ENCODE measurements around the gene MYT1.

The MYT1 gene

GRCh38 chr20:64256282-64256935 lies 92.2 kb downstream of the MYT1 start:
- Histone ChIP-seq H3K9ac (ENCODE audit: low read length) (peak overlapping the region; percentile 71; the same call in 1 of the 2 replicates), H3K4me1 (ENCODE audit: low read length) (peaks cover 5% of the 10 kb centered on the region), H3K4me3 (ENCODE audit: low read length) (peak overlapping the region; percentile 88), H4K20me1 (ENCODE audit: insufficient read depth, low read length) (no peaks in the 10 kb centered on the region), H3K9me2 (replicated peaks; ENCODE audit: insufficient read depth, low read length) (no peaks in the 10 kb centered on the region), H2AFZ (ENCODE audit: low read length) (peak overlapping the region; percentile 92), H3K9me3 (replicated peaks; ENCODE audit: insufficient read depth, low read length) (no peaks in the 10 kb centered on the region), H3K36me3 (replicated peaks; ENCODE audit: insufficient read depth, low read length) (no peaks in the 10 kb centered on the region), H3K79me2 (ENCODE audit: low read length) (peaks cover 32% of the 10 kb centered on the region), H3K27me3 (replicated peaks; ENCODE audit: insufficient read depth, low read length) (peaks cover 5% of the 10 kb centered on the region), H3F3A (ENCODE audit: insufficient read depth, low read length) (no peaks in the 10 kb centered on the region), H3K27ac (ENCODE audit: low read length) (no peak overlapping the region; the same call in 1 of the 2 replicates), H3K4me2 (ENCODE audit: low read depth, low read length) (peak overlapping the region; percentile 64)
- DNase-seq = no peak
- no peak for TF ChIP-seq CTCF (IDR thresholded peaks at IDR 0.05; ENCODE audit: low read length)
- TF ChIP-seq EZH2 (optimal IDR thresholded peaks at IDR 0.05; ENCODE audit: low read depth, low read length) = no peak
- no peak for TF ChIP-seq EZH2phosphoT487 (IDR thresholded peaks at IDR 0.05; ENCODE audit: low read length)

- no peaks in the 10 kb centered on the region for H3K36me3 ChIP-seq (replicated peaks; ENCODE audit: insufficient read depth, low read length)
- H3K9ac ChIP-seq (ENCODE audit: low read length) = no peak overlapping the region
- no peak overlapping the region for H3K27ac ChIP-seq (ENCODE audit: low read length)
- peaks cover 5% of the 10 kb centered on the region for H3K4me1 ChIP-seq (ENCODE audit: low read length)
- H3K9me3 ChIP-seq (replicated peaks; ENCODE audit: insufficient read depth, low read length) = no peaks in the 10 kb centered on the region
- no peak overlapping the region for H3K4me3 ChIP-seq (ENCODE audit: low read length)
- H3F3A ChIP-seq (ENCODE audit: insufficient read depth, low read length) = no peaks in the 10 kb centered on the region
- DNase-seq = no peak
- H3K9me2 ChIP-seq (replicated peaks; ENCODE audit: insufficient read depth, low read length) = no peaks in the 10 kb centered on the region
- H3K27me3 ChIP-seq (replicated peaks; ENCODE audit: insufficient read depth, low read length) = no peaks in the 10 kb centered on the region
- H3K79me2 ChIP-seq (ENCODE audit: low read length) = peaks cover 32% of the 10 kb centered on the region
- peak overlapping the region; percentile 64; the same call in 1 of the 2 replicates for H3K4me2 ChIP-seq (ENCODE audit: low read depth, low read length)
- no peaks in the 10 kb centered on the region for H4K20me1 ChIP-seq (ENCODE audit: insufficient read depth, low read length)
- TF ChIP-seq EZH2 (optimal IDR thresholded peaks at IDR 0.05; ENCODE audit: low read depth, low read length) (no peak), EZH2phosphoT487 (IDR thresholded peaks at IDR 0.05; ENCODE audit: low read length) (no peak), CTCF (IDR thresholded peaks at IDR 0.05; ENCODE audit: low read length) (no peak)
- H2AFZ ChIP-seq (ENCODE audit: low read length) = no peak overlapping the region
Observed at GRCh38 chr20:64257107-64257757, 93.0 kb downstream of the MYT1 start.

- Histone ChIP-seq H4K20me1 (ENCODE audit: insufficient read depth, low read length) (no peaks in the 10 kb centered on the region), H3K79me2 (ENCODE audit: low read length) (peaks cover 32% of the 10 kb centered on the region), H3K9ac (ENCODE audit: low read length) (no peak overlapping the region), H3K27me3 (replicated peaks; ENCODE audit: insufficient read depth, low read length) (no peaks in the 10 kb centered on the region), H2AFZ (ENCODE audit: low read length) (no peak overlapping the region), H3K9me2 (replicated peaks; ENCODE audit: insufficient read depth, low read length) (no peaks in the 10 kb centered on the region), H3K4me3 (ENCODE audit: low read length) (no peak overlapping the region), H3K9me3 (replicated peaks; ENCODE audit: insufficient read depth, low read length) (no peaks in the 10 kb centered on the region), H3K27ac (ENCODE audit: low read length) (no peak overlapping the region), H3K4me1 (ENCODE audit: low read length) (peaks cover 5% of the 10 kb centered on the region), H3K4me2 (ENCODE audit: low read depth, low read length) (no peak overlapping the region), H3F3A (ENCODE audit: insufficient read depth, low read length) (no peaks in the 10 kb centered on the region), H3K36me3 (replicated peaks; ENCODE audit: insufficient read depth, low read length) (no peaks in the 10 kb centered on the region)
- no peak for DNase-seq
- no peak for TF ChIP-seq CTCF (IDR thresholded peaks at IDR 0.05; ENCODE audit: low read length)
Observed at GRCh38 chr20:64258071-64258823, 94.0 kb downstream of the MYT1 start.
